Smooth muscle cell (in vitro differentiated cells): ENCODE results near the gene CS. TPM values are rescaled to one million over a fixed set of nuclear protein-coding genes. Genes with fewer than 3 reads are reported as not detected.
"Not testable (repeated sequence)": the region's sequence is repeated elsewhere in the genome, so short reads cannot be mapped to it uniquely, and the experiment has no call there.

Experiments used
- DNase-seq: peaks from one replicate; lab custom pipeline; 2025; ENCODE audit not compliant: unreplicated experiment; lab: John Stamatoyannopoulos, UW
- H2AFZ ChIP-seq: fragments of 200-600 bp; sonication (generic); 2 replicates; pipeline ENCODE4 v1.6.0; 2016; ENCODE audit warnings: antibody characterized with exemption, low read depth, mild to moderate bottlenecking
- H3F3A ChIP-seq: fragments of 200-600 bp; sonication (generic); 2 replicates; pipeline ENCODE4 v1.6.0; 2017; ENCODE audit warnings: antibody characterized with exemption, low read depth
- H3K27ac ChIP-seq: fragments of 200-600 bp; sonication (generic); 2 replicates; pipeline ENCODE4 v1.5.1; 2016; ENCODE audit warnings: low read depth, mild to moderate bottlenecking
- H3K27me3 ChIP-seq: fragments of 200-600 bp; sonication (generic); 2 replicates; pipeline ENCODE4 v1.6.1; 2016; ENCODE audit warnings: low read depth, mild to moderate bottlenecking
- H3K36me3 ChIP-seq: fragments of 200-600 bp; sonication (generic); 2 replicates; pipeline ENCODE4 v1.5.1; 2016; ENCODE audit warnings: low read depth
- H3K4me1 ChIP-seq: fragments of 200-600 bp; sonication (generic); 2 replicates; pipeline ENCODE4 v1.5.1; 2016; ENCODE audit warnings: low read depth
- H3K4me2 ChIP-seq: fragments of 200-600 bp; sonication (generic); 2 replicates; pipeline ENCODE4 v1.6.0; 2016; ENCODE audit warnings: mild to moderate bottlenecking
- H3K4me3 ChIP-seq: fragments of 200-600 bp; sonication (generic); 2 replicates; pipeline ENCODE4 v1.5.1; 2016; ENCODE audit warnings: mild to moderate bottlenecking
- H3K79me2 ChIP-seq: fragments of 200-600 bp; sonication (generic); 2 replicates; pipeline ENCODE4 v1.6.0; 2016; ENCODE audit warnings: low read depth, mild to moderate bottlenecking
- H3K9ac ChIP-seq: fragments of 200-600 bp; sonication (generic); 2 replicates; pipeline ENCODE4 v1.6.0; 2016; ENCODE audit warnings: low read depth
- H3K9me3 ChIP-seq: fragments of 200-600 bp; sonication (generic); replicated peaks from 2 replicates; pipeline ENCODE4 v1.5.1; 2016; ENCODE audit warnings: low read depth
- H4K20me1 ChIP-seq: fragments of 200-600 bp; sonication (generic); 2 replicates; pipeline ENCODE4 v1.6.0; 2016; ENCODE audit warnings: low read depth
- WGBS: methylation state at CpG from one replicate; pipeline ENCODE4 v1.1.7; 2016; ENCODE audit warnings: low lambda C conversion rate; 5-methylcytosine and 5-hydroxymethylcytosine counted together
- polyA plus RNA-seq: library from polyadenylated mRNA; unstranded; fragments of >200 nt; fragmentation: Nextera tagmentation; extraction: Ambion mirVana; gene quantifications from 2 replicates; pipeline ENCODE4 v1.2.1, GENCODE V29; 2016
- total RNA-seq: library from RNA; depleted of rRNA; stranded (reverse); fragments of >200 nt; gene quantifications from 2 replicates; pipeline ENCODE4 v1.2.3, GENCODE V29; 2014
- TF ChIP-seq, protein P1 (sequence below): fragments of 200-600 bp; sonication (generic); IDR thresholded peaks from 2 replicates; pipeline ENCODE4 v1.5.1; 2017; ENCODE audit warnings: borderline replicate concordance, mild to moderate bottlenecking, antibody characterized with exemption; ENCODE audit not compliant: insufficient read depth, poor library complexity, severe bottlenecking

The CS gene
- total and polyA plus RNA-seq, 2 experiments from 2014 or later: 83.3 to 138 TPM

GRCh38 chr12:56274299-56274698 lies 25.8 kb downstream of the CS start:
- WGBS: 96% methylated on average over 2 of the region's 2 CpGs

DNA sequence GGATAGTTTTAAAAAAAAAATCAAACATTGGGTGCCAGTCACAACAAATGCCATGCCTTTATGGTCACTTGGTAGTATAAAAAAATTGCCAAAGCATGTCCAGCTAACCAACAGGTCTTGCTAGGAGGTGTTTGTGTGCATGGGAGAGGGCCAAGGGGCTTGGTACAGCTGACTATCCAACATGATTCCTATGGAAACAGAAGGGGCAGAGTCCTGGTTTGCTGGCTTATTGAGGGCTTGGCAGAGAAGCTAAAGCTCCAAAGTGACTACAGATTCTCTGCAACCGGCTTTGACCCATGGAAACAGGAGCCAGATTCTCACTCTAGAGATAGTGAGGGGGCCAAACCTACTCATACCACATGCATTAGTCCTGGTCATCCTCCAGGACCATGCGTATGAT lies 27.7 kb downstream of the CS start:
- H3K4me3 ChIP-seq, H3K9ac ChIP-seq, H3K9me3 ChIP-seq, H4K20me1 ChIP-seq, H3K79me2 ChIP-seq, H3K27me3 ChIP-seq, H3K4me1 ChIP-seq, H2AFZ ChIP-seq, DNase-seq, H3K4me2 ChIP-seq, H3K27ac ChIP-seq: not testable (repeated sequence)
- 93% methylated on average over 2 of the region's 2 CpGs for WGBS
- H3F3A ChIP-seq: peaks cover 21% of the 10 kb centered on the region
- peaks cover 14% of the 10 kb centered on the region for H3K36me3 ChIP-seq

More at GRCh38 chr12:56274299-56274698, 25.8 kb downstream of the CS start:
- TF ChIP-seq, protein P1, sequence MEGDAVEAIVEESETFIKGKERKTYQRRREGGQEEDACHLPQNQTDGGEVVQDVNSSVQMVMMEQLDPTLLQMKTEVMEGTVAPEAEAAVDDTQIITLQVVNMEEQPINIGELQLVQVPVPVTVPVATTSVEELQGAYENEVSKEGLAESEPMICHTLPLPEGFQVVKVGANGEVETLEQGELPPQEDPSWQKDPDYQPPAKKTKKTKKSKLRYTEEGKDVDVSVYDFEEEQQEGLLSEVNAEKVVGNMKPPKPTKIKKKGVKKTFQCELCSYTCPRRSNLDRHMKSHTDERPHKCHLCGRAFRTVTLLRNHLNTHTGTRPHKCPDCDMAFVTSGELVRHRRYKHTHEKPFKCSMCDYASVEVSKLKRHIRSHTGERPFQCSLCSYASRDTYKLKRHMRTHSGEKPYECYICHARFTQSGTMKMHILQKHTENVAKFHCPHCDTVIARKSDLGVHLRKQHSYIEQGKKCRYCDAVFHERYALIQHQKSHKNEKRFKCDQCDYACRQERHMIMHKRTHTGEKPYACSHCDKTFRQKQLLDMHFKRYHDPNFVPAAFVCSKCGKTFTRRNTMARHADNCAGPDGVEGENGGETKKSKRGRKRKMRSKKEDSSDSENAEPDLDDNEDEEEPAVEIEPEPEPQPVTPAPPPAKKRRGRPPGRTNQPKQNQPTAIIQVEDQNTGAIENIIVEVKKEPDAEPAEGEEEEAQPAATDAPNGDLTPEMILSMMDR: no peak
- H4K20me1 ChIP-seq: no peaks in the 10 kb centered on the region
- H3K36me3 ChIP-seq: peaks cover 22% of the 10 kb centered on the region
- H3K4me1 ChIP-seq: no peaks in the 10 kb centered on the region
- H3K4me3 ChIP-seq: no peak overlapping the region
- no peaks in the 10 kb centered on the region for H3K9me3 ChIP-seq
- H3K9ac ChIP-seq: no peak overlapping the region
- peaks cover 9% of the 10 kb centered on the region for H3F3A ChIP-seq
- H3K27me3 ChIP-seq: no peaks in the 10 kb centered on the region
- H3K4me2 ChIP-seq: no peak overlapping the region
- no peak overlapping the region for H2AFZ ChIP-seq
- no peak overlapping the region for H3K27ac ChIP-seq
- no peak for DNase-seq
- H3K79me2 ChIP-seq: no peaks in the 10 kb centered on the region

- Histone ChIP-seq H3K79me2 (no peaks in the 10 kb centered on the region), H4K20me1 (no peaks in the 10 kb centered on the region), H3K9me3 (no peaks in the 10 kb centered on the region), H3K27ac (no peak overlapping the region), H3F3A (peaks cover 21% of the 10 kb centered on the region), H3K36me3 (peaks cover 14% of the 10 kb centered on the region), H3K27me3 (no peaks in the 10 kb centered on the region), H2AFZ (no peak overlapping the region), H3K4me2 (no peak overlapping the region), H3K4me3 (no peak overlapping the region), H3K9ac (no peak overlapping the region), H3K4me1 (peaks cover 4% of the 10 kb centered on the region)
- WGBS: 33% methylated on average over 1 of the region's 1 CpG
- TF ChIP-seq, protein P1: peak; percentile 9
- DNase-seq: no peak
These were observed 29.1 kb downstream of the CS start for GRCh38 chr12:56271031-56271430.

- no peak overlapping the region for H3K27ac ChIP-seq
- no peaks in the 10 kb centered on the region for H3K27me3 ChIP-seq
- no peak for DNase-seq
- H4K20me1 ChIP-seq: no peaks in the 10 kb centered on the region
- H2AFZ ChIP-seq: peak overlapping the region; percentile 85
- 34% methylated on average over 19 of the region's 21 CpGs for WGBS
- TF ChIP-seq, protein P1: no peak
- H3K79me2 ChIP-seq: no peaks in the 10 kb centered on the region
- peak overlapping the region; percentile 76 for H3K4me3 ChIP-seq
- H3K4me1 ChIP-seq: peaks cover 4% of the 10 kb centered on the region
- H3K9ac ChIP-seq: peak overlapping the region; percentile 88
- H3K9me3 ChIP-seq: no peaks in the 10 kb centered on the region
- H3K36me3 ChIP-seq: no peaks in the 10 kb centered on the region
- peaks cover 21% of the 10 kb centered on the region for H3F3A ChIP-seq
- H3K4me2 ChIP-seq: peak overlapping the region; percentile 90
These were observed 32.6 kb downstream of the CS start for GRCh38 chr12:56267443-56268071.
